Activated B cell treated with CpG ODN at 0.5 μM for 24 hours (primary cell): ENCODE measurements around the gene C19orf25. TPM values are rescaled to one million over a fixed set of nuclear protein-coding genes. Genes with fewer than 3 reads are reported as not detected.
"Not testable (repeated sequence)": the region's sequence is repeated elsewhere in the genome, so short reads cannot be mapped to it uniquely, and the experiment has no call there.

ENCODE experiments used
- ATAC-seq: fragments of 200-7000 bp; cut with Tn5 transposase; one replicate; pipeline ENCODE4 v1.10.0; 2021; ENCODE audit warnings: low read depth, mild to moderate bottlenecking, moderate library complexity
- CTCF ChIA-PET: fragments of 350-600 bp; sonication (Branson Sonifier 250); formaldehyde crosslinking; loops from one replicate; lab custom pipeline; 2021; ENCODE audit warnings: antibody characterized with exemption; lab: Charles Lee
- POLR2A ChIA-PET: fragments of 350-600 bp; sonication (Branson Sonifier 250); formaldehyde crosslinking; loops from one replicate; lab custom pipeline; 2021; ENCODE audit warnings: antibody characterized with exemption; lab: Charles Lee
- DNase-seq: peaks from one replicate; pipeline ENCODE4 v3.0.0; 2022
- H3K27ac Mint-ChIP-seq: one replicate; pipeline ENCODE4 v1.8.0; 2020; ENCODE audit warnings: mixed read lengths
- H3K27me3 Mint-ChIP-seq: one replicate; pipeline ENCODE4 v1.8.0; 2021; ENCODE audit warnings: mixed read lengths
- H3K36me3 Mint-ChIP-seq: one replicate; pipeline ENCODE4 v1.8.0; 2021; ENCODE audit warnings: low read depth, mixed read lengths
- H3K4me1 Mint-ChIP-seq: one replicate; pipeline ENCODE4 v1.8.0; 2021; ENCODE audit warnings: mixed read lengths
- H3K4me3 Mint-ChIP-seq: one replicate; pipeline ENCODE4 v1.8.0; 2020; ENCODE audit warnings: mild to moderate bottlenecking, mixed read lengths
- H3K9me3 Mint-ChIP-seq: one replicate; pipeline ENCODE4 v1.8.0; 2020; ENCODE audit warnings: mixed read lengths
- CTCF ChIP-seq: fragments of 200-600 bp; IDR thresholded peaks from one replicate; pipeline ENCODE4 v1.8.0; 2022; ENCODE audit warnings: antibody characterized with exemption, mild to moderate bottlenecking
- intact Hi-C: fragments of 100-400 bp; cut with micrococcal nuclease; formaldehyde crosslinking; loops from one replicate; pipeline ENCODE4 v1.15.1; 2024
- total RNA-seq: library from RNA; stranded (reverse); gene quantifications from 2 replicates; pipeline ENCODE4 v1.2.3, GENCODE V29; 2022

The C19orf25 gene
- total RNA-seq, 1 donor from 2014 or later, result 55.7 TPM

- Mint-ChIP-seq H3K27me3 (peaks cover 21% of the 10 kb centered on the region), H3K27ac (no peak overlapping the region), H3K4me1 (peaks cover 29% of the 10 kb centered on the region), H3K36me3 (peaks cover 25% of the 10 kb centered on the region), H3K4me3 (peak overlapping the region; percentile 79), H3K9me3 (no peaks in the 10 kb centered on the region)
- DNase-seq (peak; percentile 85), ATAC-seq (peak; percentile 91)
- peak; percentile 51 for TF ChIP-seq CTCF
- ChIA-PET POLR2A (interaction anchor here (0.6 to 1.5 kb wide), 4 partner anchors 10 to 176 kb away, joined by 3 to 8 read pairs (median 4); partner anchors contain the start of gene CIRBP), CTCF (interaction anchor here (1.1 to 1.8 kb wide), 7 partner anchors 8 to 201 kb away, joined by 3 to 10 read pairs (median 4); no protein-coding TSS in a partner anchor)
- intact Hi-C loops, result loop anchor here (1.0 to 2.0 kb wide), 2 partner anchors 10 to 25 kb away; no protein-coding TSS in a partner anchor
Observed at GRCh38 chr19:1445185-1445931, 33.7 kb downstream of the C19orf25 start.

GRCh38 chr19:1441677-1442438, 37.2 kb downstream of the C19orf25 start:
- Mint-ChIP-seq H3K4me1 (peaks cover 36% of the 10 kb centered on the region), H3K27ac (no peak overlapping the region), H3K27me3 (no peaks in the 10 kb centered on the region), H3K4me3 (peak overlapping the region; percentile 29), H3K36me3 (peaks cover 38% of the 10 kb centered on the region), H3K9me3 (no peaks in the 10 kb centered on the region)
- ATAC-seq, result no peak
- POLR2A ChIA-PET, result interaction anchor here (0.6 to 1.4 kb wide), 4 partner anchors 27 to 461 kb away, joined by 3 to 8 read pairs (median 4); no protein-coding TSS in a partner anchor
- CTCF ChIA-PET, result no interaction called here
- no peak for TF ChIP-seq CTCF
- no peak for DNase-seq
- intact Hi-C loops, result no loop called here

GRCh38 chr19:1441022-1441426, 38.0 kb downstream of the C19orf25 start:
- ChIA-PET CTCF (no interaction called here), POLR2A (interaction anchor here (0.5 to 1.4 kb wide), 6 partner anchors 10 to 462 kb away, joined by 3 to 8 read pairs (median 5); no protein-coding TSS in a partner anchor)
- Mint-ChIP-seq H3K9me3 (no peaks in the 10 kb centered on the region), H3K4me3 (peak overlapping the region; percentile 63), H3K27me3 (no peaks in the 10 kb centered on the region), H3K36me3 (peaks cover 38% of the 10 kb centered on the region), H3K27ac (no peak overlapping the region), H3K4me1 (peaks cover 36% of the 10 kb centered on the region)
- TF ChIP-seq CTCF, result no peak
- intact Hi-C loops, result no loop called here
- no peak for ATAC-seq
- no peak for DNase-seq

GRCh38 chr19:1440418-1440801, 38.6 kb downstream of the C19orf25 start:
- no peaks in the 10 kb centered on the region for H3K27me3 Mint-ChIP-seq
- H3K4me3 Mint-ChIP-seq, result peak overlapping the region; percentile 63
- ATAC-seq (no peak), DNase-seq (no peak)
- H3K4me1 Mint-ChIP-seq, result peaks cover 34% of the 10 kb centered on the region
- no peak overlapping the region for H3K27ac Mint-ChIP-seq
- CTCF ChIA-PET, result no interaction called here
- POLR2A ChIA-PET, result interaction anchor here (0.5 to 1.4 kb wide), 6 partner anchors 10 to 474 kb away, joined by 3 to 7 read pairs (median 4); partner anchors contain the start of gene CIRBP
- intact Hi-C loops, result no loop called here
- no peaks in the 10 kb centered on the region for H3K9me3 Mint-ChIP-seq
- H3K36me3 Mint-ChIP-seq, result peaks cover 42% of the 10 kb centered on the region
- no peak for TF ChIP-seq CTCF

- ATAC-seq, H3K9me3 Mint-ChIP-seq, H3K27me3 Mint-ChIP-seq, CTCF ChIA-PET, DNase-seq: not testable (repeated sequence)
- Mint-ChIP-seq H3K4me3 (peak overlapping the region; percentile 99), H3K36me3 (peaks cover 45% of the 10 kb centered on the region), H3K27ac (peak overlapping the region; percentile 66), H3K4me1 (peaks cover 29% of the 10 kb centered on the region)
- intact Hi-C loops, result loop anchor here (2.0 kb wide), 2 partner anchors 57 to 73 kb away; partner anchors contain the start of genes ADAMTSL5 and NDUFS7
- POLR2A ChIA-PET, result interaction anchor here (0.6 to 1.3 kb wide), 4 partner anchors 171 to 474 kb away, joined by 3 to 5 read pairs (median 4); partner anchors contain the start of gene CIRBP
Observed at GRCh38 chr19:1439525-1440417, 39.2 kb downstream of the C19orf25 start.
